GM12892 (cell line): Measurements from ENCODE around the gene DUS4L.

Source experiments
- POLR2A ChIP-seq: IDR thresholded peaks from 2 replicates; pipeline ENCODE4 v1.6.1; 2011; ENCODE audit warnings: low read depth, low read length, control low read depth
- POLR2AphosphoS5 ChIP-seq: IDR thresholded peaks from 2 replicates; pipeline ENCODE4 v1.6.1; 2011; ENCODE audit warnings: low read depth, low read length, control low read depth
- TAF1 ChIP-seq: IDR thresholded peaks from 2 replicates; pipeline ENCODE4 v1.6.1; 2011; ENCODE audit warnings: low read depth, mild to moderate bottlenecking, control low read depth, low read length, borderline replicate concordance

- TF ChIP-seq POLR2A: no peak
- no peak for TF ChIP-seq TAF1
- no peak for TF ChIP-seq POLR2AphosphoS5
Measured at GRCh38 chr7:107614425-107614824, 50.7 kb downstream of the DUS4L start.
